Keratinocyte (primary cell): ENCODE data around the gene TRIM67.

Experiments used
- EZH2 ChIP-seq: IDR thresholded peaks from one replicate; pipeline ENCODE4 v1.6.1; 2012; ENCODE audit warnings: inconsistent platforms, mild to moderate bottlenecking, low read length, moderate library complexity
- TF ChIP-seq, protein P1 (sequence below), 3 experiments: IDR thresholded peaks in 1 of 3; conservative IDR thresholded peaks in 1 of 3; optimal IDR thresholded peaks in 1 of 3; 2 replicates in 2 of 3; 3 replicates in 1 of 3; pipeline versions ENCODE3 to v1.5.1; 2011; ENCODE audit warnings: low read length in 3 of 3, mild to moderate bottlenecking in 3 of 3, moderate library complexity in 2 of 3, control low read depth in 1 of 3, inconsistent platforms in 1 of 3; ENCODE audit not compliant: insufficient read depth in 2 of 3; ENCODE audit errors: extremely low read depth in 1 of 3

DNA sequence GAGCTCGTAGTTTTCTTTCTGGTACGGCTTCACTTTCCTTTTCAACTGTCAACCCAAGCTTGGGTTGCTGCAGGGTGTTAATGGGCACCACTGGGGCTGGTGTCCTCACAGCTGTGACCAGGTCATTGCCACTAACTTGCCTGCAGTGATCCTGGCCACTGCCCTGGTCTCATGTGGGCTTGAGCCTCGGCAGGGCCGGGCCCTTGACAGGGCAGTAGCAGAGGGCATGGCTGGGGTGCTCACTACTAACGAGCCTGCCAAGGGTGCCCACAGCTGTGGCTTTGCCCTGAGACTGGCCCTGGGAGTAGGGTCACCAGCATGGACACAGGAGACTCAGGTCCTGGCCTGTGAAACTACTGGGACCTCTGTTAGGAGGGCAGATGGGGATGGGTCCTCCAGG, 47.7 kb downstream of the TRIM67 start:
- TF ChIP-seq, protein P1, sequence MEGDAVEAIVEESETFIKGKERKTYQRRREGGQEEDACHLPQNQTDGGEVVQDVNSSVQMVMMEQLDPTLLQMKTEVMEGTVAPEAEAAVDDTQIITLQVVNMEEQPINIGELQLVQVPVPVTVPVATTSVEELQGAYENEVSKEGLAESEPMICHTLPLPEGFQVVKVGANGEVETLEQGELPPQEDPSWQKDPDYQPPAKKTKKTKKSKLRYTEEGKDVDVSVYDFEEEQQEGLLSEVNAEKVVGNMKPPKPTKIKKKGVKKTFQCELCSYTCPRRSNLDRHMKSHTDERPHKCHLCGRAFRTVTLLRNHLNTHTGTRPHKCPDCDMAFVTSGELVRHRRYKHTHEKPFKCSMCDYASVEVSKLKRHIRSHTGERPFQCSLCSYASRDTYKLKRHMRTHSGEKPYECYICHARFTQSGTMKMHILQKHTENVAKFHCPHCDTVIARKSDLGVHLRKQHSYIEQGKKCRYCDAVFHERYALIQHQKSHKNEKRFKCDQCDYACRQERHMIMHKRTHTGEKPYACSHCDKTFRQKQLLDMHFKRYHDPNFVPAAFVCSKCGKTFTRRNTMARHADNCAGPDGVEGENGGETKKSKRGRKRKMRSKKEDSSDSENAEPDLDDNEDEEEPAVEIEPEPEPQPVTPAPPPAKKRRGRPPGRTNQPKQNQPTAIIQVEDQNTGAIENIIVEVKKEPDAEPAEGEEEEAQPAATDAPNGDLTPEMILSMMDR (optimal IDR thresholded peaks at IDR 0.05 in 1 of 3, IDR thresholded peaks at IDR 0.05 in 1 of 3, conservative IDR thresholded peaks at IDR 0.05 in 1 of 3; ENCODE audit: extremely low read depth in 1 of 3, insufficient read depth in 2 of 3, low read length in 3 of 3) = no peak
- TF ChIP-seq EZH2 = no peak
